ENCODE data around the gene AP2S1.
"Not testable (repeated sequence)": the region's sequence is repeated elsewhere in the genome, so short reads cannot be mapped to it uniquely, and the experiment has no call there.

AP2S1 gene

DNA sequence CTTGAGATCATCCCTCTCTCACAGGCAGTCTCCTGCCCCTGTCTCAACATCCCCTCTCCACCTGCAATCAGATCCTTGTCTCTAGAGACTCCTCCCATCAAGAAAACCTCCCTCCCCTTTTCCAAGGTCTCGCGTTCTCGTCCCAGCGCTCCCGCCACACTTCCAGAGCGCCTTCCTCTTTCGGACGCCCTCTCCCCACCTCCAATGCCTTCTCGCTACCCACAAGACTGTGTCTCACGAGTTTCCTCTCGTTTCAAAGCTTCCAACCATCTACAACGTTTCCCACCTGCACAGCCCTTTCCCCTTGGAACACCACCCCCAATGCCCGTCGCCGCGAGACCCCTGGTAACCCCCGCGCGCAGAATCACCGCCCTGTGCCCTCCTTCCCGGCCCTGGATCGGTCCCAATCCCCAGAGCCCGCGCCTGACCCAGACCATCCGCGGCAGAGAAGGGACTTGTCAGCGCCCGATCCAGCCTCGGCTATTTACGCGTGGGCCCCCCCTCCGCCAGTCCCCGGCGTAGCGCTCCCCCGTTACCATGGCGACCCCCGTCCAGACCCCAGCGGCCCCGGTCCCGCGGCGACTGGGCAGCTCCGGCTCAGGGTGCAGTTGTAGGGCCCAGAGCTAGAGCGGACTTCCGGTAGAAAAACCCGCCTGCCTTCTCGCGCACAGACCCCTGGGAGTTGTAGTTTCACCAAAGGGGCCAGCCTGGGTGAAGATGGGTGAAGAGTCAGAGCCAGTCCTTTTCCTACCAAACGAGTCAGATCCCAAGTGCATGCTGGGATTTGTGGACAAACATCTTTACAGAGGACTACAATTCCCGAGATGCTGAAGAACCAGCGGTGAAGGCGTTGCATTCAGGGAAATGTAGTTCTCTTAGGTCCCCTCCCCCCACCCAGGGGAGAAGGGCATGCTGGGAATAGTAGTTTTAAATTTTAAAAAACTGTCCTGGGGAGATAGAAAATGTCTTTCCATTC is at the start of gene AP2S1:
TSS of gene AP2S1 (minus strand) at position 619 of the 976 bp plus-strand sequence. CDS start at position 539, 80 bp downstream.
- peak; percentile 89 for DNase-seq

- no peak for DNase-seq
Observed at GRCh38 chr19:46900341-46900740, 49.7 kb upstream of the AP2S1 start.

- DNase-seq: no peak
Observed at GRCh38 chr19:46898731-46899130, 48.1 kb upstream of the AP2S1 start.

DNA sequence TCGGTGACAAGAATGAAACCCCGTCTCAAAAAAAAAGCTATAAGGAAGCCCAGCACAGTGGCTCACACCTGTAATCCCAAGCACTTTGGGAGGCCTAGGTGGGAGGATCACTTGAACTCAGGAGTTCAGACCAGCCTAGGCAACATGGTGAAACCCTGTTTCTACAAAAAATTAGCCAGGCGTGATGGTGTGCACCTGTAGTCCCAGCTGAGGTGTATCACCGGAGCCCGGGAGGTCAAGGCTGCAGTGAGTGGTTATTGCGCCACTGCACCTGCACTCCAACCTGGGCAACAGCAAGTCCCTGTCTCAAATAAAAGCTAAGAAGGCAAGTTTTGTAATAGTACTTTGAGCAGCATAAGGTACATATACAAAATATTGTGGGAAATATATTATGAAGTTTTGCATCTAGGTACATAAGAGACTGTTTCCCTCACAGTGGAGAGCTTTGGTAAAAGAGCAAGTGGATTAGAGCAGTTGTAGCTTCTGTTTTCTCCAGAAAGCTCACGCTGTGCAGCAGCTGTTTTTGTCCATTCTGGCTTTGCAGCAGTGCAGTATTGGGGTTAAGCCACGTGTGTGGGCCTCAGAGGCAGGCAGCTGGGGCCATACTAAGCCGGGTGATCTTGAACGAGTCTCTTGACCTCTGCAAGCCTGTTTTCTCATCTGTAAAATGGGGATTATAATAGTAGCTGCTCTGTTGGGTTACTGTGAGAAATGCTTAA is 45.6 kb upstream of the AP2S1 start:
- DNase-seq: no peak

- DNase-seq: no peak
Observed at GRCh38 chr19:46892252-46893179, 41.9 kb upstream of the AP2S1 start.

DNA sequence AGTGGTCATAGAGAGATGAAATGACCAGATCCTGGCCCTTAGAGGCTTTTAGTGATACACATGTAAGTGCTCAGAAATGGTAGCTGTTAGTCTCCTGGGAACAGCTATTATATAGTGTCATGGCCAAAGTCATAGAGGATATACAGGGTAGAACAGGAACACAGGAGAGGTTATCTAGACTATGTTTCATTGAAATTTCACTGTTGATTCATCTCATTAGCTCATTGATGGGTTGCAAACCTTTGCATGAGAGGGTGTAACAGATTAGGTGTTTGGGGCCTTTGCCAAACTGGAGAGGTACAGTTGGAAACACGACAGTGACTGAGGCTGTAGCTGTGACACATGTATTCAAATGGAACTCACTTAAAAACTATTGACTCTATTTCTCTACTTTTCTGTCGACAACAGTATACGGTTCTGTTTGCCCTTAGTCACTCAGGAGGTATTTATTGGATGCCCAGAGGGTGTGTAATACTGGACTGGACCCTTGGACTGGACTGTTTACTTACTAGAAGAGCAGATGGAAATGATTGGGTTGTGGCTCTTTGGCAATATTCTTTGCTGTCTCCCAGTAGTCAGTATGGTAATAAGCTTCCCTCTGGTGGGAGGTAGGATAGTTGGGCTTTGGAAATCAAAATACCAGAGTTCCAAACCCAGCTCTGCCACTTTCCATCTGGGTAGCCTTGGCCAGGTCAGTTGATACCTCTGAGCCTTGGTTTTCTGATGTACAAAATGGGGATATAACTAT is 40.0 kb upstream of the AP2S1 start:
- no peak for DNase-seq

- no peak for DNase-seq
Observed at GRCh38 chr19:46887240-46887782, 36.7 kb upstream of the AP2S1 start.

DNA sequence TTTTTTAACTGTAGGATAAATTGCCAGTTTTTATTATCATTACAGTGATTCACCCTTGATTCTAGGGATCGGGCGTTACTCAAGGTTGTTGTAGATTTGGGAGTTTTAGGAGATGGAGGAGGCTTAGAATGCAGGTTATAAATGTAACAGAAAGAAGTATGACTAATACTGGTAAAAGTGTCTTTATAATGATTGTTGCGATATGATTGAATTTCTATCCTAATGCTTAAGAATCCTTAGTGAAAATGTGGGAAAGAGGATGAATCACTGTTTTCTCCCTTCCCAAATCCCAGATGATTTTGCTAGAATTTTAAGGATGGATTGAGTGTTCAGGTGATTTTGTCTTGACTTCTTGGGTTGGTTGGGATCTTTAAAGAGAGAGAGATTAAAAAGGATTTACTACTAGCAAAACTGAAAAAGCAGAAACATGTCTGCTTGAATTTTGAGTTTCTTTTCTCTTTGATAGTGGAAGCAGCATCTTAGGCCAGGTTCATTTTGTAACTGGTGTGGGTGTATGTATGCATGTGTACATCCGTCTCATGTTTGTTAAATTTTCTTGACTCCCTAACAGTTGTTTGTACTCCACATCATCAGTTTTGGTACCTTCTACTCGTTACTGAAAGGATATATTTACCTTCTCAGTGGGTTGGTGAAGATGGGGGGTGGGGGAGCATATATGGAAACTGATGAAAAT is 36.0 kb upstream of the AP2S1 start:
- no peak for DNase-seq

- DNase-seq: no peak
Observed at GRCh38 chr19:46885411-46885810, 34.8 kb upstream of the AP2S1 start.

- DNase-seq: not testable (repeated sequence)
Observed at GRCh38 chr19:46882751-46883150, 32.1 kb upstream of the AP2S1 start.

DNA sequence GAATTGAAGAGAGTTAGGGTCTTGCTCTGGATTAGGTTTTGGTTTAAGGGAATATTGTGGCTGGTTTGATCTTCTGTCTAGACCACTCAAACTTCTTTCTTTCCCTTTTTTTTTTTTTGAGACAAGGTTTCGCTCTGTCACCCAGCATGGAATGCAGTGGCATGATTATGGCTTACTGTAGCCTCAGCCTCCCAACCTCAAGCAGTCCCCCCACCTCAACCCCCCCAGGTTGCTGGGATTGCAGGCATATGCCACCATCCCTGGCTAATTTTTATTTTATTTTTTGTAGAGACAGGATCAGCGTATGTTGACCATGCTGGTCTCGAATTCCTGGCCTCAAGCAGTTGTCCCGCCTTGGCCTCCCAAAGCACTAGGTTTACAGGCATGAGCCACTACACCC is 31.4 kb upstream of the AP2S1 start:
- no peak for DNase-seq

GRCh38 chr19:46881092-46881491 is 30.4 kb upstream of the AP2S1 start:
- no peak for DNase-seq

DNA sequence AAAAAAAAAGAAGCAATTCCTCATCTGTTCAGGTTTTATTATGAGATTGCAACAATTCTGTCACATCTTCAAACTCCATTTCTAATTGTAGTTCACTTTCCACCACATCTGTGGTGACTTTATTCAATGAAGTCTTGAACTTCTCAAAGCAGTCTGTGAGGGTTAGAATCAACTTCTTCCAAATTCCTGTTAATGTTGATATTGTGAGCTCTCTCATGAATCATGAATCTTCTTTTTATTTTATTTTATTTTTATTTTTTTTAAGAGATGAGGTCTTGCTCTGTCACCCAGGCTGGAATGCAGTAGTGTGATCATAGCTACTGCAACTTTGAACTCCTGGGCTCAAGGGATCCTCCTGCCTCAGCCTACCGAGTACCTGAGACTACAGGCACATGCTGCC is 29.8 kb upstream of the AP2S1 start:
- no peak for DNase-seq

DNA sequence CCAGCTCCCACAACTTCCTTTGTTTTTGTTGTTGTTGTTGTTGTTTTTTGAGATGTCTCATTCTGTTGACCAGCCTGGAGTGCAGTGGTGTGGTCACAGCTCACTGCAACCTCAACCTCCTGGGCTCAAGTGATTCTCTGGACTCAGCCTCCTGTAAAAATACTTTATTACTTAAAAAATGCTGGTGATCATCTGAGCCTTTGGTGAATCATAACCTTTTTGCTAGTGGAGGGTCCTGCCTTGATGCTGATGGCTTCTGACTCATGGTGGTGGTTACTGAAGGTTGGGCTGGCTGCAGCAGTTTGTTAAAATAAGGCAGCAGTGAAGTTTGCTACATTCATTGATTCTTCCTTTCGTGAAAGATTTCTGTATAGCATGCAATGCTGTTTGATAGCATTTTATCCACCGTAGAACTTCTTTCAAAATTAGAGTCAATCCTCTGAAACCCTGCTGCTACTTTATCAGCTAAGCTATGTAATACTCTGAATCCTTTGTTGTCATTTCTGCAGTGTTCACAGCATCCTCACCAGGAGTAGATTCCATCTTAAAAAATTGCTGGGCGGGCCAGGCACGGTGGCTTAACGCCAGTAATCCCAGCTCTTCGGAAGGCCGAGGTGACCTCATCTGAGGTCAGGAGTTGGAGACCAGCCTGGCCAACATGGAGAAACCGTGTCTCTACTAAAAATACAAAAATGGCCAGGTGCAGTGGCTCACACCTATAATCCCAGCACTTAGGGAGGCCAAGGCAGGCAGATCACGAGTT is 28.1 kb upstream of the AP2S1 start:
- DNase-seq: no peak

DNA sequence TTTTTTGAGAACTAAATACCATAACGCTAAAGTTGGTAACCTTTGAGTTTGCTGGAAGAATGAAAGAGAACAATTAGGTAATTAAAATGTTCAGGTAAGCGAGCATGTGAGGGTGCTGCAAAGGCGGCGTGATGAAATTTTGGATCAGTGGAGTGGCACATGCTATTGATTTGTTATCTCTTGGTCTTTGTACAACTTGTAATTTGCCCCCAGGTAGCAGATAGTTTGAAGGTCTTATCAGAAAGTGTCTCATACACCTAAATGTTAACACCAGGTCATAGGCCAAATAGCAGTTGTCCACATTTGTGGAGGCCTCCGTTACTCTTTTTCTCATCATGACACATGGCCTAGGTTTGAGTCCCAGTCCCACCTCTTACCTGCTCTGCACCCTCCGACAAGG is 25.0 kb upstream of the AP2S1 start:
- DNase-seq: no peak

DNA sequence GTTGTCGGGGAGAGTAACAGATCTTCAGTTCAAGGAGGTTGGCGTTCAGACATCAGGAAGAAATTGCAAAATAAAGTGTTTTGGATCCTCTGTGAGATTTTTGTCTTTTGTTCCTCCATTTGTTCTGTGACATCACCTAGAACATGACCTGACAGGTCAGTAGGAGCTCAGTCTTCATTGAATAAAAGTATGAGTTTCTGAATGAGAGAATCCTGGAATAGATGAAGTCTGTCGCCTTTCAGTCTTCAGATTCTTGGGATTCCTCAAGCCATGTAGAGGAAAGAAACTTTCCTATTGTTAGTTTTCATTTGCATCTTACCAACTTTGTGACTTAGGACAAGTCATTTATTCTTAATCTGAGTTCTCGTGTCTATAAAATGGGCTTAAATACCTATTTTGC is 24.6 kb upstream of the AP2S1 start:
- DNase-seq: no peak

DNA sequence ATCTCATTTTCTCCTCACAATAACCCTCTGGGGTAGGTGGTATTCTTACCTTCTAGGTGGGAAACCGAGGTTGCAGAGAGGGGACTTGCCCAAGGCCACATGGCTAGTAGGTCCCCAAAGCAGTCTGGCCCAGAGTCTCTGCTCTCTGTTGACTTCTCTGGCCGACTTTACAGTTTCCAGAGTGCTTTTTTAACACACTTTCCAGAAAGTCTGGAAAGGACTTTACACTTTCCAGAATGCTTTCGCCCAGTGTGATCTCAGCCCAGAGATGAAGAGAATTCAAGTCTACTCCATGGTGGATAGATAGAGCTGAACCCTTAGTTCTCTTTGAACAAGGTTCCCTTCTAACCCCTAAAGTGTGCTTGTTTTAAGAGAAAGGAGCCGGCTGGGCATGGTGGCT is 22.3 kb upstream of the AP2S1 start:
- DNase-seq: no peak

GRCh38 chr19:46871173-46871572 is 20.5 kb upstream of the AP2S1 start:
- not testable (repeated sequence) for DNase-seq

GRCh38 chr19:46868025-46868802 is 17.6 kb upstream of the AP2S1 start:
- DNase-seq: no peak

GRCh38 chr19:46867170-46867569 is 16.5 kb upstream of the AP2S1 start:
- DNase-seq: no peak

All from activated gamma-delta T cell treated with Interleukin-2 at 50 U/mL for 16 hours (primary cell).